Liver (tissue), 3 donors: ENCODE results near the gene KCNK7.

Experiments used
- CTCF ChIP-seq: fragments of 150-350 bp; IDR thresholded peaks from 2 replicates; pipeline ENCODE4 v1.5.1; 2017; ENCODE audit warnings: improper control_type of control experiment, low read depth, low read length; ENCODE audit not compliant: missing input control
- HNF4A ChIP-seq, 2 donors: conservative IDR thresholded peaks; 2 replicates each; pipeline ENCODE4 v1.6.1; 2016; ENCODE audit warnings: antibody characterized with exemption in 2 of 2, mild to moderate bottlenecking in 2 of 2
- REST ChIP-seq: IDR thresholded peaks from 2 replicates; pipeline ENCODE4 v1.6.1; 2016; ENCODE audit warnings: antibody characterized with exemption, mild to moderate bottlenecking
- TF ChIP-seq, protein P1 (sequence below): IDR thresholded peaks from 2 replicates; pipeline ENCODE4 v1.6.1; 2016; ENCODE audit warnings: antibody characterized with exemption
- donor health status: healthy.
- donor health status: healthy.

DNA sequence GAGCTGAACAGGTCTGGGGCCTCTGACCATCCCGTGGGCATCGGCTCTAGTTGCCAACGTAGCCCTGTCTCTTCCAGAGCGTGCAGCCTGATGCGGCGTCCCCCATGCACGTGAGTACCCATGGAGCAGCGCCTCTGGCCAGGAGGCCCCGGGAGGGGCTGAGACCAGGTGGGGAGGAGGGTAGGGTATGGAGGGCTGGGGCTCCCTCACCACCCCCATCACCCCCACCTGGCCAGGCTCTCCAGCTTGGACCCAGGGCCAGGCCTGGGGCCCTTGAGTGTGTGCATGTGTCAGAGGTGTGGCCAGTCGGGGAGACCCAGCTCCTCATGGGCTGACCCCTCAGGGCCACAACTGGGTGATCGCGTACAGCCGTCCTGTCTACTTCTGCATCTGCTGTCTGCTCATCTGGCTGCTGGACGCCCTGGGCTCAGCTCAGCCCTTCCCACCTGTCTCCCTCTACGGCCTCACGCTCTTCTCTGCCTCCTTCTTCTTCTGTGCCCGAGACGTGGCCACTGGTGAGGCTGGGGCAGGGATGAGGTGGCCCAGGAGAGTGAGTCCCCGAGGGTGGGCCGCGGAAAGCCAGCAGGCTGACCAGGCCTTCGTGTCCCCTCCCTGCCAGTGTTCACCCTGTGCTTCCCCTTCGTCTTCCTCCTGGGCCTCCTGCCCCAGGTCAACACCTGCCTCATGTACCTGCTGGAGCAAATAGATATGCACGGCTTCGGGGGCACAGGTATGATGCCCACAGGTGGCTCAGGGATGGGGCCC, 28.4 kb upstream of the KCNK7 start:
- TF ChIP-seq CTCF: no peak
- TF ChIP-seq, protein P1, sequence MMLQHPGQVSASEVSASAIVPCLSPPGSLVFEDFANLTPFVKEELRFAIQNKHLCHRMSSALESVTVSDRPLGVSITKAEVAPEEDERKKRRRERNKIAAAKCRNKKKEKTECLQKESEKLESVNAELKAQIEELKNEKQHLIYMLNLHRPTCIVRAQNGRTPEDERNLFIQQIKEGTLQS: no peak
- TF ChIP-seq HNF4A (conservative IDR thresholded peaks at IDR 0.05): no peak
- TF ChIP-seq REST: no peak
